Measurements from ENCODE around the gene EPAS1.

The EPAS1 gene

GRCh38 chr2:46296840-46297545, at the start of gene EPAS1:
Gene EPAS1 (plus strand): TSS chr2:46297407. CDS start chr2:46297912, 505 bp downstream.
- no peak for DNase-seq (ENCODE audit: low read depth)

- no peak for DNase-seq (ENCODE audit: low read depth)
Observed at GRCh38 chr2:46248171-46248570, 49.0 kb upstream of the EPAS1 start.

- DNase-seq (ENCODE audit: low read depth), result no peak
Observed at GRCh38 chr2:46249654-46250053, 47.6 kb upstream of the EPAS1 start.

- no peak for DNase-seq (ENCODE audit: low read depth)
Observed at GRCh38 chr2:46252891-46253659, 44.1 kb upstream of the EPAS1 start.

GRCh38 chr2:46254474-46254873, 42.7 kb upstream of the EPAS1 start:
- DNase-seq (ENCODE audit: low read depth), result no peak

GRCh38 chr2:46256563-46257142, 40.6 kb upstream of the EPAS1 start:
- DNase-seq (ENCODE audit: low read depth), result no peak

- peak; percentile 54 for DNase-seq (ENCODE audit: low read depth)
Observed at GRCh38 chr2:46257476-46257875, 39.7 kb upstream of the EPAS1 start.

- DNase-seq (ENCODE audit: low read depth), result no peak
Observed at GRCh38 chr2:46257980-46258379, 39.2 kb upstream of the EPAS1 start.

GRCh38 chr2:46258937-46259776, 38.0 kb upstream of the EPAS1 start:
- DNase-seq (ENCODE audit: low read depth), result no peak

GRCh38 chr2:46259777-46260168, 37.4 kb upstream of the EPAS1 start:
- DNase-seq (ENCODE audit: low read depth), result no peak

GRCh38 chr2:46260305-46260704, 36.9 kb upstream of the EPAS1 start:
- DNase-seq (ENCODE audit: low read depth), result no peak

GRCh38 chr2:46262248-46262938, 34.8 kb upstream of the EPAS1 start:
- no peak for DNase-seq (ENCODE audit: low read depth)

- no peak for DNase-seq (ENCODE audit: low read depth)
Observed at GRCh38 chr2:46263347-46263746, 33.9 kb upstream of the EPAS1 start.

GRCh38 chr2:46264447-46264846, 32.8 kb upstream of the EPAS1 start:
- no peak for DNase-seq (ENCODE audit: low read depth)

- no peak for DNase-seq (ENCODE audit: low read depth)
Observed at GRCh38 chr2:46266134-46266533, 31.1 kb upstream of the EPAS1 start.

GRCh38 chr2:46267616-46268015, 29.6 kb upstream of the EPAS1 start:
- no peak for DNase-seq (ENCODE audit: low read depth)

- DNase-seq (ENCODE audit: low read depth), result no peak
Observed at GRCh38 chr2:46268196-46268595, 29.0 kb upstream of the EPAS1 start.

GRCh38 chr2:46269001-46269400, 28.2 kb upstream of the EPAS1 start:
- DNase-seq (ENCODE audit: low read depth), result peak; percentile 55

GRCh38 chr2:46269544-46270273, 27.5 kb upstream of the EPAS1 start:
- no peak for DNase-seq (ENCODE audit: low read depth)

- no peak for DNase-seq (ENCODE audit: low read depth)
Observed at GRCh38 chr2:46270384-46270783, 26.8 kb upstream of the EPAS1 start.

Measured in GM04503 (cell line).